Hepatocyte (in vitro differentiated cells): ENCODE results near the gene RBM17. TPM values are rescaled to one million over a fixed set of nuclear protein-coding genes. Genes with fewer than 3 reads are reported as not detected.

Experiments
- DNase-seq: peaks from one replicate; pipeline ENCODE4 v3.0.0-alpha.2; 2016; ENCODE audit warnings: low spot score
- H2AFZ ChIP-seq: fragments of 200-600 bp; sonication (generic); 2 replicates; pipeline ENCODE4 v1.6.0; 2016; ENCODE audit warnings: antibody characterized with exemption, mild to moderate bottlenecking
- H3K27ac ChIP-seq: fragments of 200-600 bp; sonication (generic); 2 replicates; pipeline ENCODE4 v1.5.1; 2016; ENCODE audit warnings: mild to moderate bottlenecking
- H3K27me3 ChIP-seq: fragments of 200-600 bp; sonication (generic); 2 replicates; pipeline ENCODE4 v1.6.1; 2016
- H3K36me3 ChIP-seq: fragments of 200-600 bp; sonication (generic); replicated peaks from 2 replicates; pipeline ENCODE4 v1.5.1; 2016; ENCODE audit warnings: low read depth; ENCODE audit not compliant: insufficient read depth
- H3K4me1 ChIP-seq: fragments of 200-600 bp; sonication (generic); 2 replicates; pipeline ENCODE4 v1.5.1; 2016; ENCODE audit warnings: mild to moderate bottlenecking, moderate library complexity; ENCODE audit not compliant: insufficient read depth
- H3K4me2 ChIP-seq: fragments of 200-600 bp; sonication (generic); 2 replicates; pipeline ENCODE4 v1.6.0; 2016
- H3K4me3 ChIP-seq: fragments of 200-600 bp; sonication (generic); 2 replicates; pipeline ENCODE4 v1.5.1; 2016; ENCODE audit warnings: mild to moderate bottlenecking
- H3K79me2 ChIP-seq: fragments of 200-600 bp; sonication (generic); 2 replicates; pipeline ENCODE4 v1.6.0; 2017; ENCODE audit warnings: mild to moderate bottlenecking
- H3K9me2 ChIP-seq: fragments of 200-600 bp; sonication (generic); replicated peaks from 2 replicates; pipeline ENCODE4 v1.6.0; 2017; ENCODE audit warnings: mild to moderate bottlenecking; ENCODE audit not compliant: insufficient read depth
- H3K9me3 ChIP-seq: fragments of 200-600 bp; sonication (generic); 2 replicates; pipeline ENCODE4 v1.5.1; 2016; ENCODE audit warnings: low read depth, mild to moderate bottlenecking
- H4K20me1 ChIP-seq: fragments of 200-600 bp; sonication (generic); 2 replicates; pipeline ENCODE4 v1.6.0; 2016; ENCODE audit warnings: mild to moderate bottlenecking; ENCODE audit not compliant: insufficient read depth, poor library complexity, severe bottlenecking
- CTCF ChIP-seq: fragments of 200-600 bp; sonication (generic); IDR thresholded peaks from 2 replicates; pipeline ENCODE4 v1.5.1; 2016; ENCODE audit warnings: antibody characterized with exemption, mild to moderate bottlenecking; ENCODE audit not compliant: poor library complexity
- EZH2 ChIP-seq: fragments of 200-600 bp; sonication (generic); IDR thresholded peaks from 2 replicates; pipeline ENCODE4 v1.6.1; 2016; ENCODE audit warnings: antibody characterized with exemption, mild to moderate bottlenecking, borderline replicate concordance
- EZH2phosphoT487 ChIP-seq: fragments of 200-600 bp; sonication (generic); IDR thresholded peaks from one replicate; pipeline ENCODE4 v1.6.1; 2018; ENCODE audit warnings: antibody characterized with exemption, mild to moderate bottlenecking, low read depth, moderate library complexity; ENCODE audit not compliant: unreplicated experiment, severe bottlenecking
- WGBS: methylation state at CpG from one replicate; pipeline ENCODE4 v1.1.6; 2016; ENCODE audit warnings: low lambda C conversion rate; ENCODE audit errors: missing lambda C conversion rate; 5-methylcytosine and 5-hydroxymethylcytosine counted together
- polyA plus RNA-seq: library from polyadenylated mRNA; unstranded; fragments of >200 nt; fragmentation: Nextera tagmentation; extraction: Ambion mirVana; gene quantifications from 2 replicates; pipeline ENCODE4 v1.2.1, GENCODE V29; 2016
- total RNA-seq: library from RNA; depleted of rRNA; stranded (reverse); fragments of >200 nt; gene quantifications from 2 replicates; pipeline ENCODE4 v1.2.3, GENCODE V29; 2014

RBM17 gene
- total and polyA plus RNA-seq, 2 experiments from 2014 or later = 46.7 to 112 TPM

- no peak overlapping the region for H3K4me3 ChIP-seq
- no peaks in the 10 kb centered on the region for H3K9me3 ChIP-seq
- no peak for TF ChIP-seq EZH2
- TF ChIP-seq CTCF = no peak
- TF ChIP-seq EZH2phosphoT487 = no peak
- no peaks in the 10 kb centered on the region for H3K9me2 ChIP-seq
- no peak overlapping the region for H3K4me2 ChIP-seq
- no peaks in the 10 kb centered on the region for H3K79me2 ChIP-seq
- no peak for DNase-seq
- H3K36me3 ChIP-seq = no peaks in the 10 kb centered on the region
- H3K4me1 ChIP-seq = no peaks in the 10 kb centered on the region
- no peaks in the 10 kb centered on the region for H3K27me3 ChIP-seq
- H2AFZ ChIP-seq = no peak overlapping the region
- no peak overlapping the region for H3K27ac ChIP-seq
- 83% methylated on average over 7 of the region's 7 CpGs for WGBS
- H4K20me1 ChIP-seq = no peaks in the 10 kb centered on the region
Observed at GRCh38 chr10:6044060-6044459, 44.8 kb upstream of the RBM17 start.

- no peaks in the 10 kb centered on the region for H3K79me2 ChIP-seq
- TF ChIP-seq CTCF (no peak), EZH2 (no peak), EZH2phosphoT487 (no peak)
- no peaks in the 10 kb centered on the region for H4K20me1 ChIP-seq
- no peak overlapping the region for H3K27ac ChIP-seq
- H3K9me2 ChIP-seq = no peaks in the 10 kb centered on the region
- DNase-seq = no peak
- peaks cover 5% of the 10 kb centered on the region for H3K27me3 ChIP-seq
- no peak overlapping the region for H2AFZ ChIP-seq
- no peaks in the 10 kb centered on the region for H3K9me3 ChIP-seq
- no peaks in the 10 kb centered on the region for H3K4me1 ChIP-seq
- no peak overlapping the region for H3K4me3 ChIP-seq
- H3K36me3 ChIP-seq = no peaks in the 10 kb centered on the region
- 92% methylated on average over 4 of the region's 4 CpGs for WGBS
- no peak overlapping the region for H3K4me2 ChIP-seq
Observed at GRCh38 chr10:6044751-6045313, 44.0 kb upstream of the RBM17 start.

- H3K4me1 ChIP-seq = no peaks in the 10 kb centered on the region
- H3K27ac ChIP-seq = no peak overlapping the region
- no peaks in the 10 kb centered on the region for H3K36me3 ChIP-seq
- H3K9me2 ChIP-seq = no peaks in the 10 kb centered on the region
- H3K79me2 ChIP-seq = no peaks in the 10 kb centered on the region
- no peak for TF ChIP-seq EZH2phosphoT487
- 74% methylated on average over 8 of the region's 8 CpGs for WGBS
- no peak for DNase-seq
- H3K4me3 ChIP-seq = no peak overlapping the region
- H2AFZ ChIP-seq = no peak overlapping the region
- H3K9me3 ChIP-seq = no peaks in the 10 kb centered on the region
- no peak overlapping the region for H3K4me2 ChIP-seq
- H4K20me1 ChIP-seq = no peaks in the 10 kb centered on the region
- H3K27me3 ChIP-seq = peaks cover 5% of the 10 kb centered on the region
Observed at GRCh38 chr10:6045314-6045848, 43.5 kb upstream of the RBM17 start.

GRCh38 chr10:6045878-6046772 is 42.7 kb upstream of the RBM17 start:
- H3K4me1 ChIP-seq = no peaks in the 10 kb centered on the region
- no peaks in the 10 kb centered on the region for H3K9me2 ChIP-seq
- WGBS = 78% methylated on average over 9 of the region's 9 CpGs
- H4K20me1 ChIP-seq = no peaks in the 10 kb centered on the region
- TF ChIP-seq CTCF (no peak), EZH2phosphoT487 (no peak), EZH2 (no peak)
- no peak overlapping the region for H3K4me2 ChIP-seq
- no peak overlapping the region for H3K4me3 ChIP-seq
- DNase-seq = no peak
- no peak overlapping the region for H2AFZ ChIP-seq
- H3K36me3 ChIP-seq = no peaks in the 10 kb centered on the region
- no peaks in the 10 kb centered on the region for H3K9me3 ChIP-seq
- H3K79me2 ChIP-seq = no peaks in the 10 kb centered on the region
- H3K27me3 ChIP-seq = peaks cover 5% of the 10 kb centered on the region
- no peak overlapping the region for H3K27ac ChIP-seq
